Sigmoid colon (tissue), 4 donors: ENCODE results near the gene TUB.

ENCODE experiments used
- CTCF ChIP-seq, 4 experiments: fragments of 450-650 bp in 3 of 4; fragments of 200-600 bp in 1 of 4; IDR thresholded peaks; one replicate each; pipeline ENCODE4 v1.5.1; 2016 to 2019; ENCODE audit warnings: antibody characterized with exemption in 4 of 4, mild to moderate bottlenecking in 3 of 4, moderate library complexity in 2 of 4
- EP300 ChIP-seq, 4 donors: sonication (generic); formaldehyde crosslinking; IDR thresholded peaks; one replicate each; pipeline ENCODE4 v1.6.1; 2017; ENCODE audit warnings: antibody characterized with exemption in 4 of 4
- POLR2A ChIP-seq, 2 donors: fragments of 450-650 bp; IDR thresholded peaks; one replicate each; pipeline ENCODE4 v1.6.1; 2016; ENCODE audit warnings: antibody characterized with exemption in 2 of 2, mild to moderate bottlenecking in 2 of 2, moderate library complexity in 2 of 2
- POLR2AphosphoS5 ChIP-seq, 4 donors: sonication (generic); formaldehyde crosslinking; IDR thresholded peaks; one replicate each; pipeline ENCODE4 v1.6.1; 2017; ENCODE audit warnings: antibody characterized with exemption in 4 of 4

- TF ChIP-seq CTCF (IDR thresholded peaks at IDR 0.05) (no peak), POLR2A (IDR thresholded peaks at IDR 0.05) (no peak), POLR2AphosphoS5 (IDR thresholded peaks at IDR 0.05) (no peak), EP300 (IDR thresholded peaks at IDR 0.05) (no peak)
Measured at GRCh38 chr11:8149726-8150125, 68.7 kb downstream of the TUB start.
